Measurements from ENCODE around the gene APMAP.

Gene APMAP, protein sequence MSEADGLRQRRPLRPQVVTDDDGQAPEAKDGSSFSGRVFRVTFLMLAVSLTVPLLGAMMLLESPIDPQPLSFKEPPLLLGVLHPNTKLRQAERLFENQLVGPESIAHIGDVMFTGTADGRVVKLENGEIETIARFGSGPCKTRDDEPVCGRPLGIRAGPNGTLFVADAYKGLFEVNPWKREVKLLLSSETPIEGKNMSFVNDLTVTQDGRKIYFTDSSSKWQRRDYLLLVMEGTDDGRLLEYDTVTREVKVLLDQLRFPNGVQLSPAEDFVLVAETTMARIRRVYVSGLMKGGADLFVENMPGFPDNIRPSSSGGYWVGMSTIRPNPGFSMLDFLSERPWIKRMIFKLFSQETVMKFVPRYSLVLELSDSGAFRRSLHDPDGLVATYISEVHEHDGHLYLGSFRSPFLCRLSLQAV

DNA sequence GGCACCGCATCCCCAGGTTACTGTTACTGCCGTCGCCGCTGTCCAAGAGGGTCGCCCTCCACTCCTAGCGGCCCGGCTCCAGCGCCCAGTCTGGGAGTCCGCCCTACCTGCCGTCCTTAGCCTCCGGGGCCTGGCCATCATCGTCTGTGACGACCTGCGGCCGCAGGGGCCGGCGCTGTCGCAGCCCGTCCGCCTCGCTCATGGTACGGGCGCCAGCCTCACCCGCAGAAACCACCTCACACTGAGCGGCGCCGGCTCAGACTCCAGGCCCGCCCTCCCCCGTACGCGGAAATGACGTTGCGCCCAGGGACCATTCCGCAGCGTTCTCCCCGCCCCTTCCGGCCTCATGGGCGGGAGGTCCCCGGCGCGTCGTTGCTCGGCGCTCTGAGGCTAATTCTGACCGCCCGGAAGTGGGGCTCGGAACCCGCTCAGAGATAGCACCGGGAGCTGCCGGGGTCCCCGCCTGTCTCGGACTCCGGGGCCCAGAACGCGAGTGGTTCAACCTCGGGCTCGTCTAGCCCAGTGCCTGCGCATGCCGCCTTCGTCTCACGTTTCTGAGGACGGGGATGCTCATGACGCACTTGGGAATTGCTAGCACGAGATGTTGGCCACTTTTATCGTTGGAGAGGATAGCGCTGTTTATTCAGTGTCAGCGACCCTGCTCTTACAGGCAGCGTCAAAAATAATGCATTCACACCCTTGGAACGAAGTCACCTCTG lies at the start of gene APMAP:
APMAP (minus strand) TSS at position 265 of the 719 bp plus-strand sequence; CDS start at position 202, 63 bp downstream.
- peak; percentile 93 for DNase-seq

DNA sequence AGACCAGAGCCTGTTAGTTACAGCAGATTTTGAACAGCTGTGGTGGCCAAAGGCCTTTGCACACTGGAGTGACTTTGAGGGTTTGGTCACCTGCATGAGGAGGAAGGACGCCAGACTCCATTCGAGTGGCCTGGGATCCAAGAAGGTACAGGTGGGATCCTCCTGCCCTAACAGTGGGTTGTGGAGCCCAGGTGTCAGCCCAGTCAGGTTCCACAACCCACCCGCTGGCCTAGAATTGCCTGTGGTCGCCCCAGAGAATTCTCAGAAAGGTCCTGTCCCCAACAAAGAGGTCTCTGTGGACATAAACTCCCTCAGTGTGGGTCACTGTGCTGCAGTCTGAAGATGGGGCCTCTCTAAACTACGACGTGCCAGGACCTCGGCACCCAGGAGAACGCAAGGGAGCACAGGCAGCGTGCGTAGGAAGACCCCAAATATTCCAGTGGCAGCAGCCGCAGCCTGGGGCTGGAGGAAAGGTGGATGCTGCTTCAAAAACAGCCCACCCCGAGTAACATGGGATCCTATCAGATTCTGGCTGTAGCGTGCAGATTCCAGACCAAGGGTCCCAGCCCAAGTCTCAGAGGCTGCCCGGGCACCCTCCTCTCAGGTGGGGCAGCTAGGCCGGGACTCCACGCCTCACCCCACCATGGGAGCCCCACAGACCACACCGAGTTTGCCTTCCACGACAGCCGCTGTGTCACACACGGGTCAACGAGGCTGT lies 49.4 kb upstream of the APMAP start:
- DNase-seq: no peak

DNA sequence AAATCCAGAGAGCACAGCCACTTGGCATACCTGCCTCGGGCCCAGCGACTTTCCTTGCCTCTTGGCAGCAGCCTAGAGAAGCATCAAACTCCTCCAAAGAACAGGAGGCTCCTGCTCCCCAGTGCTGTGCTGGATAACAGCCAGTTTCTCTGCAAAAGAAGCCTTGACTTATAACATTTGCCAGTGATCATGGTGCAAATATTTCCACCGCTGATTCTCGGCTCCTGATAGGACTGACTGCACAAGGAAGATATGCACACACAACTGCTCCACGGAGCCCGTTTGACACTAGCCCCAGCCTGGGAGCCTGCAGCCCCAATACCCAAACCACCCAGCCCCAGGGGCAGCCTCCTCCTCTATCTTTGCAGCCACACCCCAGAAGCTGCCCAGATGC lies 47.9 kb upstream of the APMAP start:
- no peak for DNase-seq

DNA sequence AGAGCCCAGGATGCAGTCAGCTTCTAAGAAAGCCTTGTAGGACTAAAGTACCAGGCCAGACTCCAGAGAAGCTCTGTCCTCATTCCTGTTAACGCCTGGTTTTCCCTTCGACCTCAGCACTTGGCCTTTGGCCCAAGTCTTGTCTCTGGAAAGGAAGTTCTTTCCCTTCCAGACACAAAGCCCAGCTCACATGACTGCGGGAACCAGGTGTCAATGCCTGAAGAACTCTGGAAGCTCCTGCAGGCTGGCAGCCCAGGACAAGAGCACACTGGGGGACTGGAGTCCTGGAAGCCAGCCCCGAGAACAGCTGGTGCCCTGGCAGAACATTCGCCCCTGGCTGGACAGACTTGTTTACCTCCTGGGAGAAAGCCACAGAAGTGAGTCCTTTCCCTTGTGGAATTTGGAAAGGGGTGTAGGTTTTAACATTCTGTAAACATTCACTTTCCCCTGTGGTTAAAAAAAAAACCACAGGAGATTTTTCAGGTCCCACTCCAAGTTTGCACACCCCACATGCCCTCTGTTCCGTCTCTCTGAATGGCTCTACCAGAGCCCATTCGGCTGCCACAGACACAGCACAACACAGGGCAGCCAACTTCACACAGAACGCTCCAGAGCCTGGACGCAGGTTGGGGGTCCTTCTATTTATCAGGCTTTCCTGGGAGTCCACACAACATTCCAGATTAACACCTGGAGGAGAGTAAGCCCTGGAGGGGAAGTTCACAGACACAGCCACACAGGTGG lies 47.3 kb upstream of the APMAP start:
- no peak for DNase-seq

DNA sequence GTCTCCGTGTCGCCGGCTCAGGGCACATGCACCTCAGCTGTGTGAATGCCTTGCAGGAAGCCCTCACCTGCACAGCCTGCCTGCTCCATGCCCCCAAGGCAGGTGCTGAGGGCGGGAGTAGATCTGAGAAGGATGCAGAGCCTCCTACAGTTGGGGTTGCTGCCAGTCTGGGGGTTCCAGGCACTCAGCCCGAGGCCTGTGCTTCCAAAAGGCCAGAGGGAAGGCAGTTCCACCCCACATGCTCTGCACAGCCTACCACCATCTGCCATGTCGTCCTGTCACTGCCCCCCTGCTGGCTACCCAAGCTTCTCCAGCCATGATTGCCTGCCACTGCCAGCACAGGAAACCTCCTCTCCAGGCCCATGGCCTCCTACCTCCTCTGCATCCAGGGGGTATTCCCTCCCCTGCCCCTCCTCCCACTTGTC lies 46.1 kb upstream of the APMAP start:
- DNase-seq: no peak

DNA sequence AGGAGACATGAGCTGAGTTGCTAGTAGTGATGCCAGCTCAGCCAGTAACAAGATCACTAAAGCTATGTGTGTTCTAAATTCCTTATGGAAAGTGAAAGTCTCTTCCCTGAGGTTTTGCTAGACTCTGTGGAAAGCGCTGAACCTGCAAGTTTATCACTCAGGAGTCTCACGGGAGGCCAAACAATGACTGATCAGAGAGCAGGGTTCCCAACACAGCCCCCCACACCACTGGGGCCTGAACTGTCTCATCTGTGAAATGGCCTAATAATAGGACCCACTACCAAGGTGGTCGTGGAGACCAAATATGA lies 45.5 kb upstream of the APMAP start:
- DNase-seq: no peak

DNA sequence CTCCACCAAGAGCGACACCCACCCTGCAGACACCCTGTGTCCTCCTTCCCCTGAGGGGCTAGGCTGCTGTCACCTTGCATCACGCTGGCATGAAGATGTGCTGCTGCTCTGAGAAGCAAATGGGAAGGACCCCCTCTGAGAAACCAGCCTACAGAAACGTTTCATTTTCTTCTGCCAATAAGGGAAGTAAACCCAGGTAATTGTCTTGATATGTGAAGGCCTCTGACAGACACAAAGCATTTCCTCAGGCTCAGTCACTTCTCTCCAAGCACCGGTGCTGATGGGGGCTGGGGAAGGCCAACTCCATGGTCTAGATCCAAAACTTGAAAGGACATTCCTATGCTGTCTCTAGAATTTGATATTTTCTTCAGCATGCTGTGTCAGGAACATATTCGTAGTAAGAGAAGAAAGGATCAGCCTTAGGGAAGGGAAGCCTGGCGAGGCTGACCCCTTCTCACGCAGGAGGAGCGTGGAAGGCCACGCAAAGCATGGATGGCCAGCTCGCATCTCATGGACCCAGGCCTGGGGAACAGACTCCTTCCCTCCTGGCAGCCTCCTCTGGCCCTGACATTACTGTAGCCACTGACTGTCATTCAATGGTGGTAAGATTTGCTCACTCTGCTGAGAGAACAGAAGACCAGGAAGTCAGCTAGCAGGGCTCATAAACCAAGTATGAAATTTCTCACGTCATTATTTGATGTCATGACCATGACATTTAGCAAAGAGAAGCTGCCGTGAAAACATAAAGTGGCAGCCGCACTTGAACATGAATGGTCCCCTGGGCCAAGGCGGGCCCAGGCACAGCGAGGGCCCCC lies 44.9 kb upstream of the APMAP start:
- no peak for DNase-seq

DNA sequence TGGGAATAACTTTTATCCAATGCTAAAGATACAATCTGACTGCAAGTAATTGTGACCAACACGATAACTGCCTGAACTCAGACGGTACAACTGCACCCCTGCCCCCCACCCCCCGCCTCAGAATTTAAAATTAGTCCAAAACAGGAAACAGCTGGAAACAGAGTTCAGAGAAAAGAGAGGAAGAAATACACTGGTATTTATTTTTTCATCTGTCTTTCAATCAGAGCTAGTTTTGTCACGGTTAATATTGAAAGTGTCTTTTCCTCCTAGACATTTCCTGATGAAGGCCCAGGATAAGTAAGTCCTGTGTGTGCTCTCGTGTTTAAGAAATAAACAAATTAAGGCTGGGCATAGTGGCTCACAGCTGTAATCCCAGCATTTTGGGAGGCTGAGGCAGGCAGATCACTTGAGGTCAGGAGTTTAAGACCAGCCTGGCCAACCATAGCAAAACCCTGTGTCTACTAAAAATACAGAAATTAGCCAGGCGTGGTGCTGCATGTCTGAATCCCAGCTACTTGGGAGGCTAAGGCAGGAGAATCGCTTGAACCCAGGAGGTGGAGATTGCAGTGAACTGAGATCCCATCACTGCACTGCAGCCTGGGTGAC lies 43.9 kb upstream of the APMAP start:
- DNase-seq: no peak

DNA sequence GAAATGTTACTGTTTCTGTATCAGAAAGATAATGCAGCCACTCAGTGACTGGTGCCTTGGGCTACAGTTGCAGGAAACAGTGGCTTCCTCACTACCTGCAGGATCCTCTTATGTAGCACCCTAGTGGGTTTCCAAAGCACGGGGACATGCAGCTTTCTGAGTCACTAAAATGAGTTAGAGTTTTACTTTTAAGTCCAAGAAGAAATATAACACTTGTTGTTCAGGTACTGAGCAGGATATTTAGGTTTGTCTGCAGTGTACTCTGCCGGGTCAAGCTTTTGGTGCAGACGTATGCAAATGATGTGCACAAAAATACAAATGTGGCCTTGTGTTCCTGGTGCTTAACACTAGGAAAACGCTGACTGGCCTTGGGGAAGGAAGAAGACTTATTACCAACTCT lies 43.4 kb upstream of the APMAP start:
- no peak for DNase-seq

DNA sequence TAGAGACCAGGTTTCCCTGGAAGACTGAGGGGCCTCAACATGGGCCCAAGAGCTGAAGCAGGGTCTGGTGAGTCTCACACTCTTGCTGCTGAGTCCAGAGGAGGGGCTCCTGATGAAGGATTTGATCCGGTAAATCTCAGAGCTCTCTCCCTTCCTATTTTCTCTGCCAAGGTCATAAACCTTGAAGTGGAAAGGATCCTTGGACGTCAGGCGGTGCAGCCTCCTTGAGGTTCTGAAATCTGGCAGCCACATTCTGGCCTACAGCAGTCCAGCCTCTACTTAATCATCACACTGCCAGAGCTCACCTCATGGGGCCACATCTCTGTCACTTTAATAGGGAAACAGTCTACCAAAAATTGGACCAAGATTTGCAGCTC lies 41.4 kb upstream of the APMAP start:
- no peak for DNase-seq

DNA sequence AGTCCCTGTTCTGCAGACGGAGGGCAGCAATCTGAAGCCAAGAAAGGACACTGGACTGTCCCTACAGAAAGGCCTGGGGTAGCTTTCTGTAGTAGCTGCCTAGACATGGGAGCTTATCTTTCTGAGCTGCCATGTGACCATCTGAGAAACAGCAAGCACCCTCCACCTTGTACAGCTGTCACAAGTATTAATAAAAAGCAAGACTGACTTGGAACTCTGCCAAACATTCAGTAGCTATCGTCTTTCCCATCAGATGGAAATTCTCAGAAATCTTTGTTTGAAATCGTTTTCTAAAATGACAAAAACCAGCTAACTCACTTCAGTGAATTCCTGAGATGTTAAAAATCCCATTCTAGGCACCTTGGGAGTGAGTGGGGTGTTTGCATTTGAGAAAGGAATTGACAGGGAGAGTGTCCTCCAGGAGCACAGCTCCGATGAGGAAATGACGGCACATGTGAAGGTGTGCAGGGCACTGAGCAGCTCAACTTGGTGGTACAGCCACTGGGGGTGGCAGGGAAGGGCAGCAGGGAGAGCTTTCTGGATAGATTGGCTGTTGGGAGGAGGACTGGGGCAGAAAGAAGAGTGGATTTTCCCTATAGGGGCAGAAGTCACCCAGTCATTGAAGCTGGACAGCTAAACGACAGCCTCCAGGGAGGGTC lies 40.8 kb upstream of the APMAP start:
- no peak for DNase-seq

DNA sequence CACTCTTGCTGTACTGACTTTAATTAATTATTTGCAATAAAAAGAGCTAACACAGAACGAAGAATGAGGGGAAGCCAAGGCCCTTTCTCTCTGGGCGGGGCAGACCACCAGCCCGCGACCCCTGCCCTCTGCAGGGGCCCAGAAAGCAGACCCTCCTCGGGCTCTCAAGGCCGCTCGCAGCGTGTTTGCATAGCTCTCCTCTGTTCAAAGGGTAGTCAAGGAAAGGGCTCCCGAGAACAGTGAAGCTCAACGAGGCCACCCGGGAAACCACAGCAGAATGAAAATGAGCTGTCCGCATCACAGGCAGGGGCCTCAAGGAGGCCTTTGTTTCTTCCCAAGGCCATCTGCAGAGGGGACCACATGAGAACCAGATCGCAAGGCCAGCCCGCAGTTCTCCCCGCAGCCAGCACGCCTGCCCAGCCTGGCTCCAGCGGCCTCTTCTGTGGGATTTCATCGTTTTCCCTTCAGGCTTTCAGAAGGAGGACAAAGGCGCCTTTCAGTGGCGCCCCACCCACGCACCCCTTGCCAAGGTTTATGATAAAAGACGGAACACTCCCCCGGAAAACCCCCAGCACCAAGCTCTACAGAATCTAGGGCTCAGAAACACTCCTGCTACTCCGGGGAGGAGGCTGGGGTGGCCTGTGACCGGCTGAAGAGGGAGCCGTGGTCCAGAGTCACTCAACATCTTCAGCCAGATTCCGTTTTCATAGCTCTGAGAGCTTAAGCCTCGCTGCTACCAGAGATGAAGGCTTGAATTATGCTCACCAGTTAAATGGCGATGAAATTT lies 40.1 kb upstream of the APMAP start:
- DNase-seq: no peak

DNA sequence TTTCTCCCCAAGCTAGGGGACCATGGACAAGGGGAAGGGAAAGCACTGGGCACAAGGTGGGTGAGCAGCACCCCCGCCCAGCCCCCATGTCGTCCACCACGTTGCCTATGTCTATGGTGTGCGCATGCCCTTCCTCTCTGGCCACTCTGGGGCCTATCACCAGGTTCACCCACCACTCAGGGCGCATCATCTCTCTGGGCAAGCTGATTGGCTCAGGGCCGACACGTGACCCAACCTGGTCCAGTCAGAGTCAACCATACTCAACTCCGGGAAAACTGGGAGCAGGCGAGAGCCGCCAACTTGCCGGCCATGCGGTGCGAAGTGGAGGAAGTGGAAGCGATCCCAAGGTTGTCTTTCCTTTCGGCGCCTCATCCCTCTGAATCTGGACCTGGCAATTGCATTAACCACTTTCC lies 39.5 kb upstream of the APMAP start:
- DNase-seq: no peak

DNA sequence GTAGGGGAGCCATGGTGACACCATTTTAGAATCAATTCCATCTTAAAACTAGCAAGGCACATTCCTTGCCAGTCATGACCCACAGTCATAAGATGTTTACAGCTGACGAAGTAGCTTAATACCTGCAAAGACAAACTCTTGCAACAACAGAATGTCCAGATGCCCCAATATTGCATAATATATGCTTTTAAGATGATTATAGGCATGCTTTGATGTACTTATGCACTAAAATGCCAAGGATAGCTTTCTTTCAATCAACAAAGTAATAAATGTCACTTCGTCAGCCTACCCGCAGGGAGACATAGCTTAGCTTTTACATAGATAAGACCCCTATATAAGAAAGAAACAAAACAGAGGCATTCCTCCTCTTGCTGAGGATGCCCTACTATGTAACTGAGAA lies 38.7 kb upstream of the APMAP start:
- no peak for DNase-seq

DNA sequence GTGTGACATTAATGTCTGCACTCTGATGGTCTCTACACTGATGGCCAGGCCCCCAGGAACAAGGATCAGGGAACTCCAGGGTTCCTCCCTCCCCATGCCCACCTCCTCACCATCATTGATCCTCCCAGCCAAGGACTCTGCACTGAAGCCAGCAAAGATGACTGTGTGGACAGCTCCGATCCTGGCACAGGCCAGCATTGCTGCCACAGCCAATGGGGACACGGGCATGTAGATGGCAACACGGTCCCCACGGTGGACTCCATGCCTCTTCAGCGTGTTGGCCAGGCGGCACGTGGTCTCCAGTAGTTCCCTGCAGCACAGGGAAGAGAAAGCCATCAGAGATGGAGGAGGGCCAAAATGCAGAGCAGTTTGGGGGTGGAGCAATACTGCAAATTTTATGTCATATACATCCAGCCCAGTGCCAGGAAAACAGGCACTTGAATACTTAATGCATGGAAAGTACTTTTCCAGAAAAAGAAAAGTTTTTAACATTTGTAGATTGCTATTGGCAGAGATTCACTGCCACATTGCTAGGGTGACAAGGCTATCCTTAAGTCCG lies 38.2 kb upstream of the APMAP start:
- no peak for DNase-seq

DNA sequence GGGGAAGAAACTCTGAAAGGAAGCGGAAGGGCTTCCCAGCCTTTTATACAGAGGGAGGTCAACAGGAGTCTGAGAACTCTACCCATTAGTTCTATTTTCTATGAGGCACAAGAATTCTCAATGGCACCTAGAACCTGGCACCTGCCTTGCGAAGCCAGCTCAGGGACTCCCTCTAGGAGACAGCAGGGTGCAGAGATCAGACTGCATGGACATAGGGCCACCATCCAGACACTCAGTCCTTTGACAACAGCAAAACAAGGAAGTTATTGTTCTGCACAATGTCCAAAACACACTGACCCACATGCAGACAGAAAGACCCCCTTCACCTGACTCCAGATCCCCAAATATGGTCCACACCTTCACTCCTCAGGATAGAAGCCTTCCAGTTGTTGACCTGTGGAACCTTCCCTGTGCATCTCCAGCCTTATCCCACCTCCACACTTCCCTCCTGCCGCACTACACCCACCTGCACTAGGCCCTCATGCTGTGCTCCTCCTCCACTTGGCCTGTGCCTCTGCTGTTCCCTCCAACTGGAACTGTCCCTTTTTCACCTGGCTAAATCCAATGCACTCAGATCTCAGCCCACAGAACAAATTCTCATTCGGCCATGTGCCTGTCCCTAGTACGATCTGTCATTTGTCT lies 37.6 kb upstream of the APMAP start:
- no peak for DNase-seq

DNA sequence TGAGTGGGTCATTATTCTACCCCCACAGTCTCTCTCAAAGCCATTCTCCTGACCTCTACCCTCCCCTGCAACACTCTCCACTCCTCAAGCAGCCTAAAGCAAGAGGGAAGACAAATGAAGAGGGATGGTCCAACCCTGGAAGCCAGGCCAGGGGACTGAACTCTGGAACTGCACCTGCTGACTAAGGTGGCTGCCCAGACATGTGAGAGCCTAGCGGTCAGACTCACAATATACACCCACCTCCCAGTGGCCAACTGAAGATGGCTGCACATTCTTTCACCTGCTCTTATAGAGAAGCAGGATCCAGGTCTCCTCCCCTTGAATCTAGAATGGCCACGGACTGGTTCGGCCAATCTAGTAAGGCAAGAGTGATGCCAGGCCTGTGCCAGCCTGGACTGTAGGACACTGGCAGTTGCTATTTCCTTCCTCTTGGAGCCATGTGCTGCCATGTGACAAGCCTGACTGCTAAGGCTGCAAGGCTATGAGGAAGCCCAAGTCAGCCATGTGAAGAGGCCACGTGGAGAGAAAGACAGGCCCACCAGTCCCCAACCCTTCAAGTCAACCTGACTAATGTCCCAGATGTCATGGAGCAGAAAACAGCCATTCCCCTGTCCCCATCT lies 33.5 kb upstream of the APMAP start:
- no peak for DNase-seq

DNA sequence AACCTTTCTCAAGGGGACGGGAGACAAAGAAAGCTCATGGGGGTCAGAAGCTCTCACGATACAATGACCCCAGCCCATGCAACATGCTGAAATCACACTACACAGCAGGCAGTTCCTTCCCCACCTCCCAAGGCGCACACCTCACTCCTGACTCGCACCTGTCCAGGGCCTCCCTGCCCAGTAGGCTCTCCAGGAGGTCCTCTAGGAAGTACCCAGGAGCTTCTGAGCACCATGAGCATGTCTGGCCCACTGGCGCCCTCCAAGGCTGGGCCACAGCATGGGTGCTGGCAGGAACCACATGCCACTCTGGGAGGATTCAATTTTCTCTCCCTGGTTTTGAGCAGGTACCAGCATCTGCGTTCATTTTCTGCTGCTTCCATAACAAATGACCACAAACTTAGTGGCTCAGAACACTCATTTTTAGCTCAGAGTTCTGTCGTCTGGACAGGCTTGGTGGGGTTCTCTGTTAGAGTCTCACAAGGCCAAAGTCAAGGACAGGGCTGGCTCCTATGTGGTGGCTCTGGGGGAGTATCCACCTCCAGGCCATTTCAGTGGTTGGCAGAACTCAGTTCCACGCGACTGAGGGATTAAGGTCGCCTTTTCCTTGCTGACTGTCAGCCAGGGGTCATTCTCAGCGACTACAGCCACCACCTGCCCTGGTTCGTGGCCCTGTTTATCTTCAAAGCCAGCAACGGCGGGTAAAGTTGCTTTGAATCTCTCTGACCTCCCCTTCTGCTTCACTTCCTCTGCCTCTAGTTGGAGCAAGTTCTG lies 32.7 kb upstream of the APMAP start:
- no peak for DNase-seq
